ENCODE data around the gene B3GALNT1.
"Not testable (repeated sequence)": the region's sequence is repeated elsewhere in the genome, so short reads cannot be mapped to it uniquely, and the experiment has no call there.

The B3GALNT1 gene

DNA sequence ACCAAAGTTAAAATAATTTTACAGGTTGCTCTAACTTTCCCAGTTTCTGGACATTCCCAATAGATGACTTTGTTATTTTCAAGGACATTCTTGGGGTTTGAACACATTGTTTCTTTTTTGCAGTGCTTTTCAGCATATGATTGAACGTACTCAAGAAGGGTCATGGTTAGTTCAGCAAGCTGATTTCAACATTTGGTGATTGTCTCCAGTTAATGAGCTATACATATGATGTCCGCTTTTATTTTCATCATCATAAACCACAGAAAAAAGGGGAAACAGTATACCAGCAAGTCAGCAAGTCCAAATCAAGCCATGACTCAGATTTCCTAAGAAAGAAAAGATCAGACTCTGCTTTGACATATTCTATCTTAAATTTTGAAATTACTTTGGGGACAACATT is 69.4 kb downstream of the B3GALNT1 start:
- H3K4me3 ChIP-seq (ENCODE audit: low read depth, low read length): no peak overlapping the region
- DNase-seq (ENCODE audit: low read depth): peak; percentile 66

DNA sequence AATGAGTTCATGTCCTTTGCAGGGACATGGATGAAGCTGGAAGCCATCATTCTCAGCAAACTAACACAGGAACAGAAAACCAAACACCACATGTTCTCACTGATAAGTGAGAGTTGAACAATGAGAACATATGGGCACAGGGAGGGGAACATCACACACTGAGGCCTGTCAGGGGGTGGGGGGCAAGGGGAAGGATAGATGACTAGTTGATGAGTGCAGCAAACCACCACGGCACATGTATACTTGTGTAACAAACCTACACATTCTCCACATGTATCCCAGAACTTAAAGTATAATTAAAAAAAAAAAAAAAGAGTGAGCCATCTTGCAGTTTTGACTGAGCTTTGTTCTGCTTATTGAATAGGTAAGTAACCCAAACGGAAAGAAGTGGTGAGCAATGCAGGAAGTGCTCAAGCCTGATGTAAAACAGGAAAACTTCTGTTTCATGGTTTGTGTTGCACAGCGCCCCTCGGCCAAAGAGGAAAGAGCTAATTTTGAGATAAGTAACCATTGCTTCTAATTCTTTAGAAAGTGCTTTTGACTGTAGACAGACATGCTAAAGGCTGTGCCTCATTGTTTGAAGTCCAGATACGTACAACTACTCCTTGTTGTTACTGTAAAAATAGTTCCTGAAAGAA is 70.1 kb downstream of the B3GALNT1 start:
- not testable (repeated sequence) for H3K4me3 ChIP-seq (ENCODE audit: low read depth, low read length); DNase-seq (ENCODE audit: low read depth)
